Upper lobe of left lung (tissue), 4 donors: ENCODE results near the gene GSTA2.

Experiments
- EP300 ChIP-seq, 4 donors: sonication (generic); formaldehyde crosslinking; IDR thresholded peaks; one replicate each; pipeline ENCODE4 v1.5.1; 2017; ENCODE audit warnings: antibody characterized with exemption in 4 of 4, control low read depth in 2 of 4
- POLR2A ChIP-seq, 4 donors: fragments of 450-650 bp; IDR thresholded peaks; one replicate each; pipeline ENCODE4 v1.5.1; 2016 to 2017; ENCODE audit warnings: antibody characterized with exemption in 4 of 4, mild to moderate bottlenecking in 2 of 4
- POLR2AphosphoS5 ChIP-seq, 2 donors: sonication (generic); formaldehyde crosslinking; IDR thresholded peaks; one replicate each; pipeline ENCODE4 v1.5.1; 2017; ENCODE audit warnings: antibody characterized with exemption in 2 of 2
- TF ChIP-seq, protein P1 (sequence below), 6 experiments: fragments of 450-650 bp in 4 of 6; fragments of 200-600 bp in 2 of 6; sonication (generic) in 2 of 6; IDR thresholded peaks; one replicate each; pipeline ENCODE4 v1.5.1; 2016 to 2019; ENCODE audit warnings: antibody characterized with exemption in 6 of 6

DNA sequence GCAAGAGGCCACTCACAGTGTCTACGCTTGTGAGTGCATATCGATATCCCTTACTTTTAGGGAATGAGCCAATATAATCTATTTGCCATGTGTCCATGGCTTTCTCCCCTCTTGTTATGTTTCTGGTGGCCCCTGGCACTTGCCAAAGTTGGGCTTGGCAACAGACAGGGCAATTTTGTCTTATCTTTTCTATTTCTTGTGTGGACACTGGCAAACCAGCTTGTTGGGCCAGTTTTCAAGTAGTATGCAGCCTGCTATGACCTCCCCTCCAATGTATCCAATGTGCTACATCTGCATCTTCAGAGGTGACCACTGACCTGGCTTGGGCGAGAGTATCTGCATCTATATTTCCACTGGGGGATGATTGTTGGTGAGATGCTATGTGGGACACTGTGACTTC, 29.2 kb downstream of the GSTA2 start:
- TF ChIP-seq, protein P1, sequence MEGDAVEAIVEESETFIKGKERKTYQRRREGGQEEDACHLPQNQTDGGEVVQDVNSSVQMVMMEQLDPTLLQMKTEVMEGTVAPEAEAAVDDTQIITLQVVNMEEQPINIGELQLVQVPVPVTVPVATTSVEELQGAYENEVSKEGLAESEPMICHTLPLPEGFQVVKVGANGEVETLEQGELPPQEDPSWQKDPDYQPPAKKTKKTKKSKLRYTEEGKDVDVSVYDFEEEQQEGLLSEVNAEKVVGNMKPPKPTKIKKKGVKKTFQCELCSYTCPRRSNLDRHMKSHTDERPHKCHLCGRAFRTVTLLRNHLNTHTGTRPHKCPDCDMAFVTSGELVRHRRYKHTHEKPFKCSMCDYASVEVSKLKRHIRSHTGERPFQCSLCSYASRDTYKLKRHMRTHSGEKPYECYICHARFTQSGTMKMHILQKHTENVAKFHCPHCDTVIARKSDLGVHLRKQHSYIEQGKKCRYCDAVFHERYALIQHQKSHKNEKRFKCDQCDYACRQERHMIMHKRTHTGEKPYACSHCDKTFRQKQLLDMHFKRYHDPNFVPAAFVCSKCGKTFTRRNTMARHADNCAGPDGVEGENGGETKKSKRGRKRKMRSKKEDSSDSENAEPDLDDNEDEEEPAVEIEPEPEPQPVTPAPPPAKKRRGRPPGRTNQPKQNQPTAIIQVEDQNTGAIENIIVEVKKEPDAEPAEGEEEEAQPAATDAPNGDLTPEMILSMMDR (IDR thresholded peaks at IDR 0.05) = no peak
- TF ChIP-seq POLR2A (IDR thresholded peaks at IDR 0.05) (no peak), POLR2AphosphoS5 (IDR thresholded peaks at IDR 0.05) (no peak), EP300 (IDR thresholded peaks at IDR 0.05) (no peak)
